H1 (cell line): ENCODE measurements around the gene TSC22D4. TPM values are rescaled to one million over a fixed set of nuclear protein-coding genes. Genes with fewer than 3 reads are reported as not detected.

Experiments used
- GTF2F1 ChIP-seq: IDR thresholded peaks from 2 replicates; pipeline ENCODE4 v1.6.1; 2012; ENCODE audit warnings: low read depth, low read length, improper control_type of control experiment, borderline replicate concordance
- RAD21 ChIP-seq, 2 experiments: IDR thresholded peaks in 1 of 2; conservative IDR thresholded peaks in 1 of 2; 2 replicates each; pipeline ENCODE4 v1.6.1; 2011; ENCODE audit warnings: low read depth in 2 of 2, low read length in 2 of 2, improper control_type of control experiment in 1 of 2, inconsistent platforms in 1 of 2, mild to moderate bottlenecking in 1 of 2, moderate library complexity in 1 of 2
- RBBP5 ChIP-seq: IDR thresholded peaks from 2 replicates; pipeline ENCODE4 v1.7.1; 2012; ENCODE audit warnings: low read depth, mild to moderate bottlenecking, inconsistent platforms, low read length, moderate library complexity, borderline replicate concordance
- RXRA ChIP-seq: IDR thresholded peaks from 2 replicates; pipeline ENCODE4 v1.6.1; 2011; ENCODE audit warnings: low read depth, mild to moderate bottlenecking, low read length, moderate library complexity; ENCODE audit not compliant: insufficient read depth
- SAP30 ChIP-seq: fragments of 300-600 bp; sonication (generic); IDR thresholded peaks from 2 replicates; pipeline ENCODE4 v1.7.1; 2012; ENCODE audit warnings: low read length, moderate library complexity, mild to moderate bottlenecking, inconsistent platforms; ENCODE audit not compliant: insufficient read depth, insufficient replicate concordance
- SP4 ChIP-seq: IDR thresholded peaks from 2 replicates; pipeline ENCODE4 v1.6.1; 2012; ENCODE audit warnings: low read length, inconsistent platforms
- polyA plus RNA-seq, 7 experiments: library from polyadenylated mRNA; depleted of rRNA in 3 of 7; stranded (reverse) in 5 of 7; unstranded in 2 of 7; fragments of >200 nt in 5 of 7; fragments of 200-250 nt in 2 of 7; gene quantifications; 1 replicate in 5 of 7; 2 replicates in 1 of 7; 4 replicates in 1 of 7; pipeline versions ENCODE4 v1.2.1 to v1.2.3, GENCODE V29; 2011 to 2013; ENCODE audit warnings: missing spikeins in 2 of 7, mixed read lengths in 2 of 7
- total RNA-seq: library from RNA; stranded (reverse); fragmentation: NEBNext Ultra II Directional; extraction: Animal tissue kit (Norgen Biotek cat#: 25700); gene quantifications from 2 replicates; pipeline ENCODE4 v1.2.1, GENCODE V29; 2021
- TF ChIP-seq, protein P1 (sequence below): IDR thresholded peaks from 2 replicates; pipeline ENCODE4 v1.6.1; 2011; ENCODE audit warnings: low read length, improper control_type of control experiment
- TF ChIP-seq, protein P2 (sequence below): IDR thresholded peaks from 2 replicates; pipeline ENCODE4 v1.6.1; 2011; ENCODE audit warnings: low read depth, mild to moderate bottlenecking, low read length; ENCODE audit not compliant: insufficient read depth

Gene TSC22D4
- total and polyA plus RNA-seq, 2 of the 8 experiments (the other 6 are each of a cell fraction or from before 2014, with no cell fraction given): 13.2 to 20.3 TPM

- TF ChIP-seq SAP30: no peak
- TF ChIP-seq RBBP5: no peak
- TF ChIP-seq, protein P1, sequence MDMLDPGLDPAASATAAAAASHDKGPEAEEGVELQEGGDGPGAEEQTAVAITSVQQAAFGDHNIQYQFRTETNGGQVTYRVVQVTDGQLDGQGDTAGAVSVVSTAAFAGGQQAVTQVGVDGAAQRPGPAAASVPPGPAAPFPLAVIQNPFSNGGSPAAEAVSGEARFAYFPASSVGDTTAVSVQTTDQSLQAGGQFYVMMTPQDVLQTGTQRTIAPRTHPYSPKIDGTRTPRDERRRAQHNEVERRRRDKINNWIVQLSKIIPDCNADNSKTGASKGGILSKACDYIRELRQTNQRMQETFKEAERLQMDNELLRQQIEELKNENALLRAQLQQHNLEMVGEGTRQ: no peak
- TF ChIP-seq RXRA: no peak
- TF ChIP-seq GTF2F1: no peak
- TF ChIP-seq SP4: no peak
- TF ChIP-seq, protein P2, sequence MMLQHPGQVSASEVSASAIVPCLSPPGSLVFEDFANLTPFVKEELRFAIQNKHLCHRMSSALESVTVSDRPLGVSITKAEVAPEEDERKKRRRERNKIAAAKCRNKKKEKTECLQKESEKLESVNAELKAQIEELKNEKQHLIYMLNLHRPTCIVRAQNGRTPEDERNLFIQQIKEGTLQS: no peak
- TF ChIP-seq RAD21 (IDR thresholded peaks at IDR 0.05 in 1 of 2, conservative IDR thresholded peaks at IDR 0.05 in 1 of 2; ENCODE audit: low read depth in 2 of 2, low read length in 2 of 2): no peak
These were observed 41.1 kb upstream of the TSC22D4 start (continued) for GRCh38 chr7:100520138-100520537.
